HK-2 (cell line): ENCODE data around the gene AFG1L.
"Not testable (repeated sequence)": the region's sequence is repeated elsewhere in the genome, so short reads cannot be mapped to it uniquely, and the experiment has no call there.

ENCODE experiments used
- DNase-seq: peaks from one replicate; pipeline ENCODE4 v3.0.0-alpha.2; 2018; ENCODE audit not compliant: unreplicated experiment

AFG1L gene

GRCh38 chr6:108288742-108289141, 6.1 kb upstream of the AFG1L start:
- DNase-seq, result no peak

GRCh38 chr6:108291091-108291490, 3.8 kb upstream of the AFG1L start:
- no peak for DNase-seq

- DNase-seq, result not testable (repeated sequence)
Measured at GRCh38 chr6:108292561-108292960, 2.3 kb upstream of the AFG1L start.

DNA sequence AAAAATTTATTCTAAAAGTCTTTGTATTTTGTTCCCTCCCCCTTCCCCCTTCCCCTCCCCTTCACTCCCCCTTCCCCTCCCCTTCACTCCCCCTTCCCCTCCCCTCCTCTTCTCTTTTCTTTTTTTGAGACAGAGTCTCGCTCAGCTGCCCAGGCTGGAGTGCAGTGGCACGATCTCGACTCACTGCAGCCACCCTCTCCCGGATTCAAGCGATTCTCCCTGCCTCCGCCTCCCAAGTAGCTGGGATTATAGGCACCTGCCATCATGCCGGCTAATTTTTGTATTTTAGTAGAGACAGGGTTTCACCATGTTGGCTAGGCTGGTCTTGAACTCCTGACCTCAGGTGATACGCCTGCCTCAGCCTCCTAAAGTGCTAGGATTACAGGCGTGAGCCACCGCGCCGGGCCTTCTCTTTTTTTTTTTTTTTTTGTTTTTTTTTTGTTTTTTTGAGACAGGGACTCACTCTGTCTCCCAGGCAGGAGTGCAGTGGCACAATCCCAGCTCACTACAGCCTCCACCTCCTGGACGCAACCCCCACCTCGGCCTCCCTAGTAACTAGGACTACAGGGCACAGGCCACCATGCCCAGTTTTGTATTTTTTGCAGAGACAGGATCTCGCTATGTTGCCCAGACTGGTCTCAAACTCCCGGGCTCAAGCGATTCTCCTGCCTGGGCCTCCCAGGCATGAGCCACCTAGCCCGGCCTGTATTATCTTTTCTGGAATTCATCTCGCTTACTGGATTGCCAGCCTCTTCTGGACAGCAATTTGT, 1.1 kb upstream of the AFG1L start:
- peak; percentile 5 for DNase-seq

- DNase-seq, result no peak
Measured at GRCh38 chr6:108294297-108294726, 542 bp upstream of the AFG1L start.

GRCh38 chr6:108295676-108296075, 822 bp downstream of the AFG1L start:
- DNase-seq, result no peak

GRCh38 chr6:108302386-108302785, 7.5 kb downstream of the AFG1L start:
- no peak for DNase-seq

DNA sequence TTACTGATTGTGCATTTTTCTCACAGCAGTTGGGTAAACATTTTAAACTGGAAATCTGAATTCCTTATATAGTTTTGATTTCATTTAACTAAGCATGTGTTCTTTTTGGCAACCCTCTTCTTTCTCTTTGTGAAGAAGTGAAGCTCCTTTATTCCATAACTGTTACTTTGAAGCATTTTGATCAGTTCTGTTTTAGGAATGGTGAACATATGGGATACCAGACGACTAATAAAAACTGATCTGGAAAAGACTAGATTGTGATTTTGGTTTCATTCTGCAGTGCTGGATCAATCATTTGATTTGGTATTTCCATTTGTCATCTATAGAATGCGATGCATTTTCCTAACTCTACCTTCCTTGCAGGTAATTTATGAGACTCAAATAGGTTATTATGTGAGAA, 9.8 kb downstream of the AFG1L start:
- DNase-seq, result no peak

DNA sequence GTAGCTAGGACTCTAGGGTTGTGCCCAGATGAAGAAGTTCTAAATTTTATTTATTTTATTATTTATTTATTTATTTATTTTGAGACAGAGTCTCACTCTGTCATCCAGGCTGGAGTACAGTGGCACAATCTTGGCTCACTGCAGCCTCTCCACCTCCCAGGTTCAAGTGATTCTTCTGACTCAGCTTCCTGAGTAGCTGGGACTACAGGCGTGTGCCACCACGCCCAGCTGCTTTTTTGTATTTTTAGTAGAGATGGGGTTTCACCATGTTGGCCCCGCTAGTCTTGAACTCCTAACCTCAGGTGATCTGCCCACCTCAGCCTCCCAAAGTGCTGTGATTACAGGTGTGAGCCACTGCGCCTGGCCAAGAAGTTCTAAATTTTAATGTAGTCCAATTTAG, 13.8 kb downstream of the AFG1L start:
- DNase-seq, result not testable (repeated sequence)

- no peak for DNase-seq
Measured at GRCh38 chr6:108309844-108310243, 15.0 kb downstream of the AFG1L start.

DNA sequence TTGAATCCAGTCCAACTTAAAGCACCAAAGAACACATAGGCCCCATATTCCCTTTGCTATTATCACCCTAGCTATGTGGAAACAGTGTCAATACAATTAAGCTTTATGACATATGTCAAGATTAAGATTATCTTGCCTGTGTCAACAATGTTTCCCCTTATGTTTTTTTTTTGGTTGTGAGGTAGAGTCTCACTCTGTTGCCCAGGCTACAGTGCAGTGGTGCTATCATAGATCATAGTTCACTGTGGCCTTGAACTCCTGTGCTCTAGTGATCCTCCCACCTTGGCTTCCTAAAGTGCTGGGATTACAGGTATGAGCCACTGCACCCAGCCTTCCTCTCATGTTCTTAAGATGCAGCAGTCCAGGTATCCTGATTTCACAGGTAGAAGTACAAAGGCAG, 17.8 kb downstream of the AFG1L start:
- DNase-seq, result no peak

- no peak for DNase-seq
Measured at GRCh38 chr6:108321253-108321747, 26.4 kb downstream of the AFG1L start.

GRCh38 chr6:108322728-108323127, 27.9 kb downstream of the AFG1L start:
- no peak for DNase-seq

GRCh38 chr6:108323710-108324466, 29.0 kb downstream of the AFG1L start:
- DNase-seq, result no peak

- not testable (repeated sequence) for DNase-seq
Measured at GRCh38 chr6:108330221-108330785, 35.4 kb downstream of the AFG1L start.

- no peak for DNase-seq
Measured at GRCh38 chr6:108330806-108331205, 36.0 kb downstream of the AFG1L start.

DNA sequence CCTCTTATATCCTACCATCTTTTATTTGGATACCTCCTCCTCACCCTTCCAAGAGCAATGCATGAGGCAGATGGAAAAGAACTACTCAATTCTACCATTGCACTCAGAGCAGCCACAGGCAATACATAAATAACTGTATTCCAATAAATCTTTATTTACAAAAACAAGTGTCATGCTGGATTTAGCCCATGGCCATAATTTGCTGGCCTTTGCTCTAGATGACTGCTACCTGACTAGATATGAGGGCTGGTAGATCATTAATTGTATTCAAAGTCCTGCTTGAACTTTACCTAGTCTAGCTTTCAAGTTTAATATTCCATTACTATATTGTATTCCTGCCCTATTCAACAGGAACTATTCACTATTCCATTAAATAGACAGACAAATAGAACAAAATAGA, 37.1 kb downstream of the AFG1L start:
- no peak for DNase-seq

- DNase-seq, result no peak
Measured at GRCh38 chr6:108336971-108337370, 42.1 kb downstream of the AFG1L start.

DNA sequence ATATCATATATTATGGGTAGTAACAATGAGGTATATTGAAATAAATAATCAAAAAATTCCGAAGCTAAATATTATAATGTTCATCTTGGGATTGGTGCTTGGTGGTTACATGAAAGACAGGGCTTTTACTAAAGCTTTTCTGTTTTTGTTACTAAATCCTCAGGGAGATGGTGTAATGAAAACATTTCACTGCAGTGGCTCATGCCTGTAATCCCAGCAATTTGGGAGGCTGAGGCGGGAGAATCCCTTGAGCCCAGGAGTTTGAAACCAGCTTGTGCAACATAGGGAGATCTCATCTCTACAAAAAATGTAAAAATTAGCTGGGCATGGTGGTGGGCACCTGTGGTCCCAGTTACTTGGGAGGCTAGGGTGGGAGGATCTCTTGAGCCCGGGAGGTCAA, 42.9 kb downstream of the AFG1L start:
- no peak for DNase-seq

GRCh38 chr6:108341372-108341771, 46.5 kb downstream of the AFG1L start:
- DNase-seq, result no peak

DNA sequence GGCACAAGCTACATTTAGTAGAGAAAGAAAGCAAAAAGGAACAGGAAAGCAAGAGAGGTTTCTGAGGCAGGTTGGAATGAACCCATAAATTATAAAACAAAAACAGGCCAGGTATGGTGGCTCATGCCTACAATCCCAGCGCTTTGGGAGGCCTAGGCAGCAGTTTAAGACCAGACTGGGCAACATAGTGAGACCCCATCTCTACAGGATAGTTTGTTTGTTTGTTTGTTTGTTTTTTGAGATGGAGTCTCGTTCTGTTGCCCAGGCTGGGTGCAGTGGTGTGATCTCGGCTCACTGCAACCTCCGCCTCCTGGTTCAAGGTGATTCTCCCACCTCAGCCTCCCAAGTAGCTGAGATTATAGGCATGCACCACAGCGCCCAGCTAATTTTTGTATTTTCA, 49.0 kb downstream of the AFG1L start:
- DNase-seq, result no peak

DNA sequence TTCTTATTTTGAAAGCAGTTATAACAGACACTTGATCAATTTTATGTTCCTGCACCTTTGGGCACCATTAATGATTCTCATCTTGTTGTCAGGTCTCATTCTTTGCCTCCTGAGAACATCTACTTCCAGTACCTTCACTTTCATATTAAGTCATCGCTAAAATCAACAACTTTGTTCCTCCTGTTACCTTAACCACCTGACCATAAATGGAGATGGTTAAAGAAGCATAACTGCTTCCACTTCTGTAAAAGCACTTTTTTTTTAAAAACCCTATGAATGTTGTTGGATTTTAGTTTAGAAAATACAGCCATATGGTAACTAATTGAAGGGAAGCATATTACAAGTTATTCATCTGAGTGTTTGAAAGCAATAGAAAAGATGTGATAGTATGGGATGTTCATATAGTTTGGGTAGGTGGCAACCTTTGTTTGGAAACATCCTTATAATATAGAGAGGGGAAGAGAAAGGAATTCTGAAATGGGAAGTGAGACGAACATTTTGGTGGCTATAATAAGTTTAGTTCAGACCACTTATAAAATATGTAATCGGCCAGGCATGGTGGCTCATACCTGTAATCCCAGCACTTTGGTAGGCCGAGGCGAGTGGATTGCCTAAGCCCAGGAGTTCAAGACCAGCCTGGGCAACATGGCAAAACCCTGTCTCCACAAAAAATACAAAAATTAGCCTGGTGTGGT, 53.9 kb downstream of the AFG1L start:
- DNase-seq, result no peak
